Measurements from ENCODE around the gene GZMB. TPM values are rescaled to one million over a fixed set of nuclear protein-coding genes. Genes with fewer than 3 reads are reported as not detected.
A peak's percentile ranks its signal among the peaks of the same experiment; 100 is the strongest.

The GZMB gene
- total and polyA plus RNA-seq, 10 donors, result 6.3 to 25.4 (median 15.3) TPM

- intact Hi-C loops (cut with DNase I; ENCODE audit: low total_unique reads), result no loop called here
- Histone ChIP-seq H3K9me3 (no peaks in the 10 kb centered on the region), H3K27ac (peak overlapping the region in 3 of 8 donors; percentile 43 to 78 (median 59)), H3K4me1 (no peaks in the 10 kb centered on the region), H3K27me3 (replicated peaks in 1 of 7) (no peaks in the 10 kb centered on the region), H3K4me3 (peak overlapping the region in 3 of 8 donors; percentile 11 to 50 (median 15)), H3K36me3 (no peaks in the 10 kb centered on the region)
- DNase-seq, result no peak
- TF ChIP-seq POLR2A (IDR thresholded peaks at IDR 0.05) (no peak), POLR2AphosphoS5 (IDR thresholded peaks at IDR 0.05) (no peak)
- 69 to 81% (median 79%) methylated on average over 3 to 4 of the region's 4 CpGs for WGBS, 5 donors
Measured at GRCh38 chr14:24632336-24632735, 1.7 kb downstream of the GZMB start.

DNA sequence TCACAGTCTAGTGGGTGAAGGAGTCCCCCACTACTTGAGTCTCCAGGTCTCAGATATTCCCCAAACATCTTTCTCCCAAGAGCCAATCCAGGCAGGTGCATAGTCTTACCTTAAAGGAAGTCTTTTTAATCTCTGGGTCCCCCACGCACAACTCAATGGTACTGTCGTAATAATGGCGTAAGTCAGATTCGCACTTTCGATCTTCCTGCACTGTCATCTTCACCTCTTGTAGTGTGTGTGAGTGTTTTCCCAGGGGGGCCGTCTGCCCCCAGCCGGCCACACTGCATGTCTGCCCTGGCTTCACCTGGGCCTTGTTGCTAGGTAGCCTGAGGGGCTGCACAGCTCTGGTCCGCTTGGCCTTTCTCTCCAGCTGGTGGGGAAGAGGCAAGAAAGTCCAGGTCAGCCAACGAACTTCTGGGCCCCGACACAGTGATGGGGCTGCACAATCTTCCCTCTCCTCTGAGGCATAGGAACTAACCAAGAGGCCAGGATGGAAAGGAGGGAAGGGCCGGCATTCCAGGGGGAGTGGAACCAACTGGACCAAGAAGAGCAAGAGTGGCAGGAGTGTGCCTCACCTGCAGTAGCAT is 2.1 kb downstream of the GZMB start:
- intact Hi-C loops (cut with DNase I; ENCODE audit: low total_unique reads), result no loop called here
- no peaks in the 10 kb centered on the region for H3K36me3 ChIP-seq

GRCh38 chr14:24630872-24631477 is 3.0 kb downstream of the GZMB start:
- H3K4me3 ChIP-seq, result peak overlapping the region in 1 of 8 donors; percentile 50
- H3K27me3 ChIP-seq (replicated peaks in 1 of 7), result no peaks in the 10 kb centered on the region
- H3K27ac ChIP-seq, result no peak overlapping the region
- H3K36me3 ChIP-seq, result no peaks in the 10 kb centered on the region
- no peak for DNase-seq
- H3K9me3 ChIP-seq, result no peaks in the 10 kb centered on the region
- H3K4me1 ChIP-seq, result no peaks in the 10 kb centered on the region
- TF ChIP-seq POLR2AphosphoS5 (IDR thresholded peaks at IDR 0.05) (no peak), POLR2A (IDR thresholded peaks at IDR 0.05) (no peak)
- TF ChIP-seq, protein P1, sequence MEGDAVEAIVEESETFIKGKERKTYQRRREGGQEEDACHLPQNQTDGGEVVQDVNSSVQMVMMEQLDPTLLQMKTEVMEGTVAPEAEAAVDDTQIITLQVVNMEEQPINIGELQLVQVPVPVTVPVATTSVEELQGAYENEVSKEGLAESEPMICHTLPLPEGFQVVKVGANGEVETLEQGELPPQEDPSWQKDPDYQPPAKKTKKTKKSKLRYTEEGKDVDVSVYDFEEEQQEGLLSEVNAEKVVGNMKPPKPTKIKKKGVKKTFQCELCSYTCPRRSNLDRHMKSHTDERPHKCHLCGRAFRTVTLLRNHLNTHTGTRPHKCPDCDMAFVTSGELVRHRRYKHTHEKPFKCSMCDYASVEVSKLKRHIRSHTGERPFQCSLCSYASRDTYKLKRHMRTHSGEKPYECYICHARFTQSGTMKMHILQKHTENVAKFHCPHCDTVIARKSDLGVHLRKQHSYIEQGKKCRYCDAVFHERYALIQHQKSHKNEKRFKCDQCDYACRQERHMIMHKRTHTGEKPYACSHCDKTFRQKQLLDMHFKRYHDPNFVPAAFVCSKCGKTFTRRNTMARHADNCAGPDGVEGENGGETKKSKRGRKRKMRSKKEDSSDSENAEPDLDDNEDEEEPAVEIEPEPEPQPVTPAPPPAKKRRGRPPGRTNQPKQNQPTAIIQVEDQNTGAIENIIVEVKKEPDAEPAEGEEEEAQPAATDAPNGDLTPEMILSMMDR (IDR thresholded peaks at IDR 0.05 in 8 of 11, conservative IDR thresholded peaks at IDR 0.05 in 3 of 11), result no peak
- intact Hi-C loops (cut with DNase I; ENCODE audit: low total_unique reads), result no loop called here
- 81 to 96% (median 88%) methylated on average over 9 to 10 of the region's 10 CpGs for WGBS, 5 donors

More for the DNA sequence above, 2.1 kb downstream of the GZMB start:
- TF ChIP-seq, protein P1 (IDR thresholded peaks at IDR 0.05 in 8 of 11, conservative IDR thresholded peaks at IDR 0.05 in 3 of 11), result no peak
- no peak for TF ChIP-seq POLR2A (IDR thresholded peaks at IDR 0.05)
- no peak for TF ChIP-seq POLR2AphosphoS5 (IDR thresholded peaks at IDR 0.05)
- DNase-seq, result no peak
- WGBS, 5 donors, result 87 to 94% (median 91%) methylated on average over 10 to 11 of the region's 11 CpGs
- peak overlapping the region in 1 of 8 donors; percentile 59 for H3K27ac ChIP-seq
- H3K9me3 ChIP-seq, result no peaks in the 10 kb centered on the region
- peak overlapping the region in 1 of 8 donors; percentile 50 for H3K4me3 ChIP-seq
- no peaks in the 10 kb centered on the region for H3K27me3 ChIP-seq (replicated peaks in 1 of 7)
- H3K4me1 ChIP-seq, result no peaks in the 10 kb centered on the region

- no peak overlapping the region for H3K4me3 ChIP-seq
- TF ChIP-seq POLR2AphosphoS5 (IDR thresholded peaks at IDR 0.05) (no peak), POLR2A (IDR thresholded peaks at IDR 0.05) (no peak)
- TF ChIP-seq, protein P1 (IDR thresholded peaks at IDR 0.05 in 8 of 11, conservative IDR thresholded peaks at IDR 0.05 in 3 of 11), result no peak
- WGBS, 5 donors, result 76 to 85% (median 82%) methylated on average over 3 of the region's 3 CpGs
- no peaks in the 10 kb centered on the region for H3K9me3 ChIP-seq
- no peaks in the 10 kb centered on the region for H3K36me3 ChIP-seq
- H3K27me3 ChIP-seq (replicated peaks in 1 of 7), result no peaks in the 10 kb centered on the region
- no peak for DNase-seq
- H3K4me1 ChIP-seq, result no peaks in the 10 kb centered on the region
- intact Hi-C loops (cut with DNase I; ENCODE audit: low total_unique reads), result no loop called here
- H3K27ac ChIP-seq, result no peak overlapping the region
Measured at GRCh38 chr14:24630087-24630871, 3.7 kb downstream of the GZMB start.

All from spleen (tissue), 11 donors.